Esophagus muscularis mucosa (tissue), 4 donors: ENCODE results near the gene STAT3.

Experiments used
- CTCF ChIP-seq, 3 experiments: fragments of 200-600 bp in 2 of 3; fragments of 450-650 bp in 1 of 3; sonication (generic) in 2 of 3; IDR thresholded peaks; one replicate each; pipeline ENCODE4 v1.5.1; 2017 to 2019; ENCODE audit warnings: antibody characterized with exemption in 3 of 3, mild to moderate bottlenecking in 2 of 3, moderate library complexity in 1 of 3
- EP300 ChIP-seq: sonication (generic); formaldehyde crosslinking; IDR thresholded peaks from one replicate; pipeline ENCODE4 v1.6.1; 2017; ENCODE audit warnings: antibody characterized with exemption
- POLR2A ChIP-seq: fragments of 450-650 bp; IDR thresholded peaks from one replicate; pipeline ENCODE4 v1.6.1; 2017; ENCODE audit warnings: antibody characterized with exemption, moderate library complexity, mild to moderate bottlenecking, low read depth
- POLR2AphosphoS5 ChIP-seq, 2 donors: sonication (generic); formaldehyde crosslinking; IDR thresholded peaks; one replicate each; pipeline ENCODE4 v1.6.1; 2017; ENCODE audit warnings: antibody characterized with exemption in 2 of 2

- TF ChIP-seq POLR2A (no peak), EP300 (no peak), CTCF (IDR thresholded peaks at IDR 0.05) (no peak), POLR2AphosphoS5 (IDR thresholded peaks at IDR 0.05) (peak; percentile 7 to 36)
Measured at GRCh38 chr17:42329025-42329976, 58.9 kb downstream of the STAT3 start.
